Calu3 (cell line): ENCODE results near the gene PLPPR4. TPM values are rescaled to one million over a fixed set of nuclear protein-coding genes. Genes with fewer than 3 reads are reported as not detected.

Experiments
- BruUV-seq: library from RNA; stranded (reverse); fragments of 400-500 nt; replicated peaks from 2 replicates; lab custom pipeline; 2021; lab: Mats Ljungman, UMichigan
- CTCF ChIA-PET: fragments of 300-600 bp; sonication (Branson Sonifier 250); formaldehyde crosslinking; loops from one replicate; lab custom pipeline; 2022; ENCODE audit warnings: antibody characterized with exemption; lab: Charles Lee
- DNase-seq: peaks from one replicate; pipeline ENCODE4 v3.0.0; 2022
- H3K27ac Mint-ChIP-seq: one replicate; pipeline ENCODE4 v1.8.0; 2022; ENCODE audit warnings: mixed read lengths; ENCODE audit not compliant: unreplicated experiment
- H3K27me3 Mint-ChIP-seq: one replicate; pipeline ENCODE4 v1.8.0; 2022; ENCODE audit warnings: mixed read lengths; ENCODE audit not compliant: unreplicated experiment
- H3K36me3 Mint-ChIP-seq: one replicate; pipeline ENCODE4 v1.8.0; 2022; ENCODE audit warnings: mild to moderate bottlenecking, moderate library complexity, mixed read lengths; ENCODE audit not compliant: insufficient read depth, unreplicated experiment
- H3K4me1 Mint-ChIP-seq: one replicate; pipeline ENCODE4 v1.8.0; 2022; ENCODE audit warnings: mild to moderate bottlenecking, low read depth, mixed read lengths; ENCODE audit not compliant: unreplicated experiment
- H3K4me3 Mint-ChIP-seq: one replicate; pipeline ENCODE4 v1.8.0; 2022; ENCODE audit warnings: mild to moderate bottlenecking, low read depth, moderate library complexity, mixed read lengths; ENCODE audit not compliant: unreplicated experiment
- H3K9me3 Mint-ChIP-seq: one replicate; pipeline ENCODE4 v1.8.0; 2022; ENCODE audit warnings: low read depth, mixed read lengths; ENCODE audit not compliant: unreplicated experiment
- intact Hi-C: fragments of 100-400 bp; cut with micrococcal nuclease; formaldehyde crosslinking; loops from one replicate; pipeline ENCODE4 v1.10.0; 2022; ENCODE audit not compliant: unreplicated experiment
- total RNA-seq: library from RNA; stranded (reverse); gene quantifications from 2 replicates; pipeline ENCODE4 v1.2.3, GENCODE V29; 2022
- TF ChIP-seq, protein P1 (sequence below): fragments of 200-600 bp; IDR thresholded peaks from one replicate; pipeline ENCODE4 v1.8.0; 2022; ENCODE audit warnings: antibody characterized with exemption; ENCODE audit not compliant: unreplicated experiment

Gene PLPPR4
- total RNA-seq, 1 experiment from 2014 or later: 0.12 TPM

DNA sequence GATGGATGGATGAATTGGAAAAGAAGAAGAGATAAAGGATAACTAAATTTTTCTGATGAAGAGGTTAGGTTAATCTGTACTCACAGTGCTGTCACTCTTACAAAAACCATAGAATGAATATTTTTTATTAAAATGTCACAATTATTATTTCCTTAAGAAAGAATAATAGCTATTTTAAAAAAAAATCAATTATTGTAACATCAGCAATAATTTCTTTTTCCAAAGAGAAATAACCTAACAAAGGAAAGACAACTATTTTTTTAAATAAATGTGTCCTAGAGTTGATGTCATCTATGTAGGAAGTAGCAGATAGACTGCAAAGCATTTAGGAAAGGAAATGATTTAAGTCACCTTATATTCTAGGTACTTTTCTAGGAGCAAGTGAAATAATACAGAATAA lies 33.6 kb upstream of the PLPPR4 start:
- no TSS peak for BruUV-seq
- Mint-ChIP-seq H3K27me3 (peaks cover 14% of the 10 kb centered on the region), H3K4me3 (no peak overlapping the region), H3K4me1 (no peaks in the 10 kb centered on the region), H3K9me3 (no peaks in the 10 kb centered on the region), H3K27ac (no peak overlapping the region), H3K36me3 (no peaks in the 10 kb centered on the region)
- CTCF ChIA-PET: no interaction called here
- no peak for DNase-seq
- intact Hi-C loops: no loop called here
- TF ChIP-seq, protein P1, sequence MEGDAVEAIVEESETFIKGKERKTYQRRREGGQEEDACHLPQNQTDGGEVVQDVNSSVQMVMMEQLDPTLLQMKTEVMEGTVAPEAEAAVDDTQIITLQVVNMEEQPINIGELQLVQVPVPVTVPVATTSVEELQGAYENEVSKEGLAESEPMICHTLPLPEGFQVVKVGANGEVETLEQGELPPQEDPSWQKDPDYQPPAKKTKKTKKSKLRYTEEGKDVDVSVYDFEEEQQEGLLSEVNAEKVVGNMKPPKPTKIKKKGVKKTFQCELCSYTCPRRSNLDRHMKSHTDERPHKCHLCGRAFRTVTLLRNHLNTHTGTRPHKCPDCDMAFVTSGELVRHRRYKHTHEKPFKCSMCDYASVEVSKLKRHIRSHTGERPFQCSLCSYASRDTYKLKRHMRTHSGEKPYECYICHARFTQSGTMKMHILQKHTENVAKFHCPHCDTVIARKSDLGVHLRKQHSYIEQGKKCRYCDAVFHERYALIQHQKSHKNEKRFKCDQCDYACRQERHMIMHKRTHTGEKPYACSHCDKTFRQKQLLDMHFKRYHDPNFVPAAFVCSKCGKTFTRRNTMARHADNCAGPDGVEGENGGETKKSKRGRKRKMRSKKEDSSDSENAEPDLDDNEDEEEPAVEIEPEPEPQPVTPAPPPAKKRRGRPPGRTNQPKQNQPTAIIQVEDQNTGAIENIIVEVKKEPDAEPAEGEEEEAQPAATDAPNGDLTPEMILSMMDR: no peak

DNA sequence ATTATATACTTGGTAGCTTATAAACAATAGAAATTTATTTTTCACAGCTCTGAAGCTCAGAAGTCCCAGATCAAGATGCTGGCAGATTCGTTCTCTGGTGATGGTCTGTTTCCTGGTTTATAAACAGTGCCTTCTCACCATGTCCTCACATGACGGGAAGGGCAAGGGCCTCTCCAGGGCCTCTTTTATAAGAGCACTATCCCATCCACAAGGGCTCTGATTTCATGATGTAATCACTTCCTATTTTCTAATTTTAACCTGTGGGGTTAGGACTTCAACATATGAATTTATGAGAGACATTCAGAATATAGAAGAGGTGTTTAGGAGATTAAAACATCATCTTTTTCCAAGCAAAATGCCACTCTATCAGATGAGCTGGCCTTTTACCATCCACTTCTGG lies 32.1 kb upstream of the PLPPR4 start:
- H3K9me3 Mint-ChIP-seq: no peaks in the 10 kb centered on the region
- TF ChIP-seq, protein P1: no peak
- no peak for DNase-seq
- no TSS peak for BruUV-seq
- no peak overlapping the region for H3K4me3 Mint-ChIP-seq
- intact Hi-C loops: no loop called here
- CTCF ChIA-PET: interaction anchor here (0.8 kb wide), 1 partner anchor 934 kb away, joined by 3 read pairs; no protein-coding TSS in a partner anchor
- H3K4me1 Mint-ChIP-seq: no peaks in the 10 kb centered on the region
- no peak overlapping the region for H3K27ac Mint-ChIP-seq
- H3K36me3 Mint-ChIP-seq: no peaks in the 10 kb centered on the region
- peaks cover 5% of the 10 kb centered on the region for H3K27me3 Mint-ChIP-seq

DNA sequence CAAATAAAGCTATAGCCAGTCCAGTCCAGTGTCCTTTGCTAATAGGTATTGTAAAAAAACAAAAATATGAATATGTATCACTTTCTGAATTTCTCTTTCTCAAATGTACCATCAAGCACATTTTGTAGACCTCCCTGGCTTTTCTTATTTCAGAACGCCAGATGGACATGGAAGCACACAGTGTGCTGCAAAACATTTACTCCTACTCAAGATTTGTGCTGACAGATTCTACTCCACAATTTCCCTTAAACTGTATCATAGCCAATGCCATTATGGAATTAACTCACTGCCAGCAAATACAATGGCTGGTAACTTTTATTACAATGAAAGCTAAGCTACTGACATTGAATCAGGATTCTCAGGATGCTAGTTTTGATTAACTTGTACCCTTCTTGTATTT lies 30.8 kb upstream of the PLPPR4 start:
- no peak overlapping the region for H3K27ac Mint-ChIP-seq
- H3K4me3 Mint-ChIP-seq: no peak overlapping the region
- H3K27me3 Mint-ChIP-seq: no peaks in the 10 kb centered on the region
- CTCF ChIA-PET: no interaction called here
- intact Hi-C loops: no loop called here
- TF ChIP-seq, protein P1: no peak
- no peaks in the 10 kb centered on the region for H3K9me3 Mint-ChIP-seq
- H3K36me3 Mint-ChIP-seq: no peaks in the 10 kb centered on the region
- no TSS peak for BruUV-seq
- no peaks in the 10 kb centered on the region for H3K4me1 Mint-ChIP-seq
- DNase-seq: no peak

DNA sequence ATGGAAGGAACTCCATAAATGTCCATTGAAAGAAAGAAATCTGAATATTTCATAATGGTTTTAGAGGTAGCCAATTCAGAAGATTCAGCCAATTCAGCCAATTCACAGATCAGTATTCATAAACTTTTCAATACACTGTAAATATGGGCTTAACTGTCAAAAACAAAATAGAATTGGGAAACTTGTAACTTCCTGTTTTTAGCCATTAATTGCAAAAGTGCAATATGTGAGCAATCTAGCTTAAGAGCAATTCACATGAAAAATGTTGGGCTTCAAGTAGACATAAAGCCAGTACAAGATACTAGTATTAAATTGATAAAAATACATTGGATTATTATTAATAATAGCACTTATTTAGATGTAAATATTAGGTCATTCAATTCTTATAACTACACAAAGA lies 27.5 kb upstream of the PLPPR4 start:
- TF ChIP-seq, protein P1: no peak
- no peaks in the 10 kb centered on the region for H3K4me1 Mint-ChIP-seq

More for the DNA sequence above, 27.5 kb upstream of the PLPPR4 start:
- CTCF ChIA-PET: no interaction called here
- Mint-ChIP-seq H3K27me3 (no peaks in the 10 kb centered on the region), H3K4me3 (no peak overlapping the region), H3K9me3 (no peaks in the 10 kb centered on the region), H3K36me3 (no peaks in the 10 kb centered on the region), H3K27ac (no peak overlapping the region)
- intact Hi-C loops: no loop called here
- DNase-seq: no peak
- BruUV-seq: no TSS peak
